Renal pelvis (tissue), 4 donors: ENCODE measurements around the gene TLE5. TPM values are rescaled to one million over a fixed set of nuclear protein-coding genes. Genes with fewer than 3 reads are reported as not detected.
"Not testable (repeated sequence)": the region's sequence is repeated elsewhere in the genome, so short reads cannot be mapped to it uniquely, and the experiment has no call there.

ENCODE experiments used
- DNase-seq: peaks from one replicate; pipeline ENCODE4 v3.0.0-alpha.2; 2013
- polyA plus RNA-seq, 3 donors: library from polyadenylated mRNA; unstranded; fragments of 120-200 nt; gene quantifications; one replicate each; pipeline ENCODE4 v1.2.1, GENCODE V29; 2013; ENCODE audit not compliant: insufficient read length in 3 of 3

TLE5 gene
- polyA plus RNA-seq, 3 donors, result 393 to 476 (median 425) TPM

- no peak for DNase-seq
These were observed 33.0 kb downstream of the TLE5 start, which contains the start of gene TLE2 for GRCh38 chr19:3029065-3029923. Gene TLE2 (minus strand): TSS chr19:3029280. CDS start chr19:3028904, 376 bp downstream.

GRCh38 chr19:3028305-3029064, 33.8 kb downstream of the TLE5 start:
- DNase-seq, result no peak

DNA sequence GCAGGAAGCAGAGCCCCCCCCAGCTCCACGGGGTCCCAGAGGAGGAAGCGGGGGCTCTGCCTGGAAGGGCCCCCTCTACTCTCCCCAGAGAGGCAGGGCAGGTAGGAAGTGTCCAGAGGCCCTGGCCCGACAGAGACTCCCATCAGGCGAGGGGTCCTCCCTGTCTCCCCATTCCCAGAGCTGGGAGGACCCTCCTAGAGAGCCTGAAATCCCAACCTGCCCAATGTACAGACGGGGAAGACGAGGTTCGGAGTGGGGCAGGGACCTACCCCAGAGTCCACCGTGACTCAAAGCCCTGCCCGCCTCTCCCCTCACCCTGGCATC, 34.4 kb downstream of the TLE5 start:
- no peak for DNase-seq

DNA sequence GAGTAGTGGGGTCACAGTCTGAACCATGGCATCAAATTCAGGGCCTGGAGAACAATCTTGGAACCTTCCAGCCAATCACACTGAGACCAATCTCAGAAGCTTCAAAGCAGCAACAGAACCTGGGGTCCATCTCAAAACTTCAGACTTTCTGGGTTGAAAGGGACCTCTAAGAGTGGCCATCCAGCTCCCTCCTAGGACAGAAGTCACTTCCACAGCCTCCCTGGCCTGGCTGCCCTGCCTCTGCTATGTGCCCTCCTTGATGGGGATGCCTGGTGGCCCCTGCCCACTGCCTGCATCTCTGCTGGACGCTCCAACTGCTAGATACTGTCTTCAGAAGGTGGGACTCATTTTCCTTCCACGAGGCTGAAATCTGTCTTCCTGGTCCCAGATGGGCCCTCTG, 35.0 kb downstream of the TLE5 start:
- no peak for DNase-seq

DNA sequence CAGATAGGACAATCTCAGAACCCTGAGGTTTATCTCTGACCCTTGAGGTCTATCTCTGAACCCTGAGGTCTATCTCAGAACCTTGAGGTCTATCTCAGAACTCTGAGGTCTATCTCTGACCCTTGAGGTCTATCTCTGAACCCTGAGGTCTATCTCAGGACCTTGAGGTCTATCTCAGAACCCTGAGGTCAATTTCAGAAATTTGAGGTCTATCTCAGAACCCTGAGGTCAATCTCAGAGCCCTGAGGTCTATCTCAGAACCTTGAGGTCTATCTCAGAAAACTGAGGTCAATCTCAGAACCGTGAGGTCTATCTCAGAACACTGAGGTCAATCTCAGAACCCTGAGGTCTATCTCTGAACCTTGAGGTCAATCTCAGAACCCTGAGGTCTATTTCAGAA, 35.5 kb downstream of the TLE5 start:
- no peak for DNase-seq

DNA sequence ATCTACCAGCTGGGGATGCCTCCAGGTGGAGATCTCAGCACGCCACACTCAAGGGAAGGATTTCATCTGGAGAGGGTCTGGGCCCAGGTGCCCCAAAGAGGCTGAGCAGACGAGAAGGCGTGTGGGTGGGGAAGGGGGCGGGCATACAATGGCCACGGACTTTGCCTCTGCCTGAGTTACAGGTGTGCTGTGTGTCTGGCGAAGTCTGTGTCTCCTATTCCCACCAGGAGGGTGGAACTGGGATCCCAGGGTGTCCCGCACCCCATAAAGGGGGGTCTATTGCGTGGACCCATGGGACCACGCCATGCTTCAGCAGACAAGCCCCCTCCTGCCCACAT, 36.8 kb downstream of the TLE5 start:
- DNase-seq, result no peak

- no peak for DNase-seq
These were observed 37.3 kb downstream of the TLE5 start for GRCh38 chr19:3024870-3025548.

GRCh38 chr19:3024509-3024869, 37.8 kb downstream of the TLE5 start:
- no peak for DNase-seq

- DNase-seq, result no peak
These were observed 41.9 kb downstream of the TLE5 start for GRCh38 chr19:3020321-3020960.

GRCh38 chr19:3019211-3019854, 43.0 kb downstream of the TLE5 start:
- no peak for DNase-seq

DNA sequence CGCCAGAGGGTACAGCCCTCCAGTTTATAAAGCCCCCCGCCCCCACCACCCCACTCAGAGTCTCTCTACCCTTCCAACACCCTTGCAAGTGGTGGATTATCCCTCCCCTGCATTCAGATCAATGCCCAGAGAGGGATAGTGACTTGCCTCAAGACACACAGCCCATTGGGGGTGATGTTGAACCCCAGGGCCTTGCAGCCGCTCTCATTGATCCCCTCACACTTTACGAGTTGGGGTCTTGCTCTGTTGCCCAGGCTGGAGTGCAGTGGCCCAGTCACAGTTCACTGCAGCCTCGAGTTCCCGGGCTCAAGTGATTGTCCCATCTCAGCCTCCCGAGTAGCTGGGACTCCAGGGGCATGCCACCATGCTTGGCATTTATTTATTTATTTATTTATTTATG, 44.4 kb downstream of the TLE5 start:
- DNase-seq, result no peak

GRCh38 chr19:3015126-3016057, 46.9 kb downstream of the TLE5 start:
- no peak for DNase-seq

DNA sequence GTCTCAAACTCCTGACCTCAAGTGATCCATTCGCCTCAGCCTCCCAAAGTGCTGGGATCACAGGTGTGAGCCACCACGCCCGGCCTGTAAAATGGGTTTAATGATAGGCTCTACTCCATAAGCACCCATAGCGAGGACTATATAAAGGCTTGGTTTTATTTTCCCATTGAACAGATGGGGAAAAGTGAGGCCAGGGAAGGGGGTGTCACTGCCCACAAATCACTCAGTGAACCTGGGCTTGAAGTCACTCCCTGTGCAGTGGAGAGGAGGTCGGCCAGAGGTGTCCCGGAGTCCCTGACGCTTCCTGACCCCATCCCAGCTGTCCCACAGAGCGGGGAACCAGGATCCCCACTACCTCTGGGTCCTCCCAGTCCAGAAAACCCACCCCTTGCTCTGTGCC, 48.2 kb downstream of the TLE5 start:
- DNase-seq, result no peak

GRCh38 chr19:3013263-3013725, 49.0 kb downstream of the TLE5 start:
- no peak for DNase-seq

DNA sequence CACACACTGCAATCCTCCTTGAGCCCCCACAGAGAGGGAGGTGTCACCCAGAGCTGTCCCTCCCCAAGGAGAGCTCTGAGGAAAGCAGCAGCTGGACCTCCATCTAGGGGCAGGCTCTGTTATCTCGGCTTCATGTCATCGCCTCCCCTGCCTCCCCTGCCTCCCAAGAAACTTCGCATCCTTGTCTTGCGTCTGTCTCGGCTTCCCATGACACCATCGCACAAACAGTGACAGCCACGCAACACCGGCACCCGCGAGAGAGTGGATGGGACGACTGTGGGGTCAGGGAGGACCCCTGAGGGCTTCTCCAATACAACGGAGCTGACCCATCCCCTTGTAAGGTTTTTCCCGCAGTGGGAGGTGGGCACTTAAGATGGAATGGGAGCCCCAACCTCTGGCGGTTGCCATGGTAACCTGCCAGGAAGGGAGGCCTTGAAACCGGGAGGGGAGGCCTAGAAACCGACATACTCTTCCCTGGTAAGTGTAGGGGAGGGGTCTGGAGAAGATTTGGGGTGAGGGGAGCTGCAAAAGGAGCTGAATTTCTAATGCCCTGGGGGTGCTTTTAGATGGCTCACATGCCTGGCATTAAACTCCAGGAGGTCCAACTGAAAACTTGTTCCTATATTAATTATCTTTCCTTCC, 49.6 kb downstream of the TLE5 start:
- DNase-seq, result no peak

GRCh38 chr19:3012059-3012458, 50.2 kb downstream of the TLE5 start:
- not testable (repeated sequence) for DNase-seq

GRCh38 chr19:3010871-3011270, 51.4 kb downstream of the TLE5 start:
- DNase-seq, result no peak

DNA sequence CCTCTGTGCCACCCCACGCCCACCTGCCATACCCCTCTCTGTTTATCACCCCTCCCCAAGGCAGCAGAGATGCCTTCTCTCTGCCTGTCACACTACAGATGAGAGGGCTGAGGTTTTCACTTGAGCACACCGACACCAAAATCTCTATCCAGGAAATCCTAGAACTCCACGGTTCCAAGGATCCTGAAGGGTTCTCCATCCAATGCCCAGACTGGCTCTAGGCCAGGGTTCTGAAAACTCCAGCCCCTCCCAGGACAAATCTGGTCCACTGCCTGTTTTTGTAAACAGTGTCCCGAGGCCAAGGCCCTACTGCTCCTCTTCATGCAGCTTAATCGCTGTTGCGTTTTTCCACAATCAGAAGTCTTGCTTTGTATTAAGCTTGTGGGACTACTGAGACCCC, 53.3 kb downstream of the TLE5 start:
- DNase-seq, result no peak

- no peak for DNase-seq
These were observed 54.3 kb downstream of the TLE5 start for GRCh38 chr19:3007975-3008374.
